ENCODE data around the gene BRSK2.

DNA sequence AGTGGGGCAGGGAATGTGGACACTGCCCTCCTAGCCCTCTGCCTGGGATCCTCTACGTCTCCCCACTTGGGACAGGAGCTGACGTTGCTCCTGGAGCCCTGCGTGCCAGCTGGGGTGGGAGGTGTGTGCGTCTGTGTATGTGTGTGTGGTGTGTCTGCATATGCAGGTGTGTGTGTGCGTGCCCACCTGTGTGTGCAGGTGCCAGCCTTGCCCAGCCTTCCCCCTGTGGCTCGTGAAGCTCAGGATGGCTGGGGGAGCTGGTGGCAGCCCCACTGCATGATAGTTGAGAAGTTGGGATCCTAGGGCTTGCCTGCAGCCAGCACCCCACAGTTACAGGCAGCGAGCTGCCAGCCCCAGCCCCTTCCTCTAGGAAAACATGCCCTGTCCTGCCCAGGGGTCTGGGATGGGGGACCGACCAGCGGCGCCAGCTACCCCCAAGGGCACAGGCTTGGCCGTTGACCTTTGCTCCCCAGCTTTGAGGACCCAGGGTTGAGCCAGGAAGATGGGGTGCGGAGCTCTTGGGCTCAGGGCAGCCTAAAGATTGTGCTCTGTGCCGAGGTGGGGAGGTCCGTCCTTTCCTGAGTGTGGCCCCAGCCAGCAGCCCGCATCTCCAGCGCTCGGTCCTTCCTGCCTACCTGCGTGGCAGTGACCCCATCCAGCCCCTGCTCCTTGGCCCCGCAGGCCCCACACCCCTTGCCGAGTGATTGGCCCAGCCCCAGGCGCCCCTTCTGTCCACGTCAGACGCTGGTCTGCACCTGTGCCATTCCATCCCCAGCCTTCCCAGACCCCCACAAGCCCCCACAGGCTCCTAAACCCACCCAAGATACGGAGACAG, 15.7 kb downstream of the BRSK2 start:
- TF ChIP-seq, protein P1, sequence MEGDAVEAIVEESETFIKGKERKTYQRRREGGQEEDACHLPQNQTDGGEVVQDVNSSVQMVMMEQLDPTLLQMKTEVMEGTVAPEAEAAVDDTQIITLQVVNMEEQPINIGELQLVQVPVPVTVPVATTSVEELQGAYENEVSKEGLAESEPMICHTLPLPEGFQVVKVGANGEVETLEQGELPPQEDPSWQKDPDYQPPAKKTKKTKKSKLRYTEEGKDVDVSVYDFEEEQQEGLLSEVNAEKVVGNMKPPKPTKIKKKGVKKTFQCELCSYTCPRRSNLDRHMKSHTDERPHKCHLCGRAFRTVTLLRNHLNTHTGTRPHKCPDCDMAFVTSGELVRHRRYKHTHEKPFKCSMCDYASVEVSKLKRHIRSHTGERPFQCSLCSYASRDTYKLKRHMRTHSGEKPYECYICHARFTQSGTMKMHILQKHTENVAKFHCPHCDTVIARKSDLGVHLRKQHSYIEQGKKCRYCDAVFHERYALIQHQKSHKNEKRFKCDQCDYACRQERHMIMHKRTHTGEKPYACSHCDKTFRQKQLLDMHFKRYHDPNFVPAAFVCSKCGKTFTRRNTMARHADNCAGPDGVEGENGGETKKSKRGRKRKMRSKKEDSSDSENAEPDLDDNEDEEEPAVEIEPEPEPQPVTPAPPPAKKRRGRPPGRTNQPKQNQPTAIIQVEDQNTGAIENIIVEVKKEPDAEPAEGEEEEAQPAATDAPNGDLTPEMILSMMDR (IDR thresholded peaks at IDR 0.05) = no peak
- TF ChIP-seq ZFX (IDR thresholded peaks at IDR 0.05; ENCODE audit: borderline replicate concordance) = no peak

Measured in 22Rv1 (cell line).